ENCODE results near the gene TBC1D4. TPM values are rescaled to one million over a fixed set of nuclear protein-coding genes. Genes with fewer than 3 reads are reported as not detected.

Gene TBC1D4
- polyA plus RNA-seq, 1 donor from 2014 or later, result 3.9 TPM

DNA sequence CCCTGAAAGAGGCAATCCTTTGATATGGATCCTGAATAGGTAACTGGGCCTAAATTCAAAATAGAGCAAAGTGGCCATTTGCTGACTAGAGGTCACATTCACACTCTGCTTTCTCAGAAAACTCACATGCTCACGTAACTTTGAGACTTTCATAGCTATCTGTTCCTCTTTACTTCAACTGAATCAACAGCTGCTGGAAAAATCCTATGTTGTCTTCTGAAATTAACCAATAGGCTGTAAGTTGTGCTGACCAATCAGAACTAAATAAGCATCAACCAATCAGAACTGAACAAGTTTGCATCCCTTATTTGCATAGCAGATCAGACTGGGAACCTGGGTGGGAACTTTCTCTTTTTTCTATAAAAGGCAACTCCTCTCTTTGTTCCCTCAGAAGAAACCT is 24.0 kb upstream of the TBC1D4 start:
- Histone ChIP-seq H3K4me2 (ENCODE audit: low read length) (no peak overlapping the region), H3F3A (ENCODE audit: insufficient read depth, low read length, poor library complexity, severe bottlenecking) (no peaks in the 10 kb centered on the region), H3K9me2 (ENCODE audit: insufficient read depth, low read length) (no peaks in the 10 kb centered on the region), H3K79me2 (replicated peaks; ENCODE audit: insufficient read depth, low read length) (no peaks in the 10 kb centered on the region), H3K9ac (ENCODE audit: low read length) (no peak overlapping the region), H3K4me3 (ENCODE audit: low read length) (no peak overlapping the region), H3K9me3 (ENCODE audit: low read length) (no peaks in the 10 kb centered on the region), H2AFZ (ENCODE audit: low read depth, low read length) (no peak overlapping the region), H3K36me3 (ENCODE audit: insufficient read depth, low read length) (no peaks in the 10 kb centered on the region), H4K20me1 (ENCODE audit: insufficient read depth) (no peaks in the 10 kb centered on the region), H3K27me3 (ENCODE audit: insufficient read depth, low read depth, low read length) (no peaks in the 10 kb centered on the region), H3K27ac (ENCODE audit: low read length) (no peak overlapping the region)
- TF ChIP-seq SMC3 (conservative IDR thresholded peaks at IDR 0.05; ENCODE audit: poor library complexity) (no peak), MXI1 (conservative IDR thresholded peaks at IDR 0.05; ENCODE audit: poor library complexity, severe bottlenecking) (no peak), EZH2 (IDR thresholded peaks at IDR 0.05; ENCODE audit: borderline replicate concordance, insufficient read depth, low read length, poor library complexity, severe bottlenecking) (no peak), RAD21 (conservative IDR thresholded peaks at IDR 0.05) (no peak), TAF1 (IDR thresholded peaks at IDR 0.05; ENCODE audit: low read depth) (no peak), EP300 (conservative IDR thresholded peaks at IDR 0.05; ENCODE audit: poor library complexity, severe bottlenecking) (no peak)
- TF ChIP-seq, protein P1, sequence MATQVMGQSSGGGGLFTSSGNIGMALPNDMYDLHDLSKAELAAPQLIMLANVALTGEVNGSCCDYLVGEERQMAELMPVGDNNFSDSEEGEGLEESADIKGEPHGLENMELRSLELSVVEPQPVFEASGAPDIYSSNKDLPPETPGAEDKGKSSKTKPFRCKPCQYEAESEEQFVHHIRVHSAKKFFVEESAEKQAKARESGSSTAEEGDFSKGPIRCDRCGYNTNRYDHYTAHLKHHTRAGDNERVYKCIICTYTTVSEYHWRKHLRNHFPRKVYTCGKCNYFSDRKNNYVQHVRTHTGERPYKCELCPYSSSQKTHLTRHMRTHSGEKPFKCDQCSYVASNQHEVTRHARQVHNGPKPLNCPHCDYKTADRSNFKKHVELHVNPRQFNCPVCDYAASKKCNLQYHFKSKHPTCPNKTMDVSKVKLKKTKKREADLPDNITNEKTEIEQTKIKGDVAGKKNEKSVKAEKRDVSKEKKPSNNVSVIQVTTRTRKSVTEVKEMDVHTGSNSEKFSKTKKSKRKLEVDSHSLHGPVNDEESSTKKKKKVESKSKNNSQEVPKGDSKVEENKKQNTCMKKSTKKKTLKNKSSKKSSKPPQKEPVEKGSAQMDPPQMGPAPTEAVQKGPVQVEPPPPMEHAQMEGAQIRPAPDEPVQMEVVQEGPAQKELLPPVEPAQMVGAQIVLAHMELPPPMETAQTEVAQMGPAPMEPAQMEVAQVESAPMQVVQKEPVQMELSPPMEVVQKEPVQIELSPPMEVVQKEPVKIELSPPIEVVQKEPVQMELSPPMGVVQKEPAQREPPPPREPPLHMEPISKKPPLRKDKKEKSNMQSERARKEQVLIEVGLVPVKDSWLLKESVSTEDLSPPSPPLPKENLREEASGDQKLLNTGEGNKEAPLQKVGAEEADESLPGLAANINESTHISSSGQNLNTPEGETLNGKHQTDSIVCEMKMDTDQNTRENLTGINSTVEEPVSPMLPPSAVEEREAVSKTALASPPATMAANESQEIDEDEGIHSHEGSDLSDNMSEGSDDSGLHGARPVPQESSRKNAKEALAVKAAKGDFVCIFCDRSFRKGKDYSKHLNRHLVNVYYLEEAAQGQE (IDR thresholded peaks at IDR 0.05; ENCODE audit: borderline replicate concordance), result no peak
- TF ChIP-seq, protein P2, sequence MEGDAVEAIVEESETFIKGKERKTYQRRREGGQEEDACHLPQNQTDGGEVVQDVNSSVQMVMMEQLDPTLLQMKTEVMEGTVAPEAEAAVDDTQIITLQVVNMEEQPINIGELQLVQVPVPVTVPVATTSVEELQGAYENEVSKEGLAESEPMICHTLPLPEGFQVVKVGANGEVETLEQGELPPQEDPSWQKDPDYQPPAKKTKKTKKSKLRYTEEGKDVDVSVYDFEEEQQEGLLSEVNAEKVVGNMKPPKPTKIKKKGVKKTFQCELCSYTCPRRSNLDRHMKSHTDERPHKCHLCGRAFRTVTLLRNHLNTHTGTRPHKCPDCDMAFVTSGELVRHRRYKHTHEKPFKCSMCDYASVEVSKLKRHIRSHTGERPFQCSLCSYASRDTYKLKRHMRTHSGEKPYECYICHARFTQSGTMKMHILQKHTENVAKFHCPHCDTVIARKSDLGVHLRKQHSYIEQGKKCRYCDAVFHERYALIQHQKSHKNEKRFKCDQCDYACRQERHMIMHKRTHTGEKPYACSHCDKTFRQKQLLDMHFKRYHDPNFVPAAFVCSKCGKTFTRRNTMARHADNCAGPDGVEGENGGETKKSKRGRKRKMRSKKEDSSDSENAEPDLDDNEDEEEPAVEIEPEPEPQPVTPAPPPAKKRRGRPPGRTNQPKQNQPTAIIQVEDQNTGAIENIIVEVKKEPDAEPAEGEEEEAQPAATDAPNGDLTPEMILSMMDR (IDR thresholded peaks at IDR 0.05; ENCODE audit: poor library complexity, severe bottlenecking), result no peak

DNA sequence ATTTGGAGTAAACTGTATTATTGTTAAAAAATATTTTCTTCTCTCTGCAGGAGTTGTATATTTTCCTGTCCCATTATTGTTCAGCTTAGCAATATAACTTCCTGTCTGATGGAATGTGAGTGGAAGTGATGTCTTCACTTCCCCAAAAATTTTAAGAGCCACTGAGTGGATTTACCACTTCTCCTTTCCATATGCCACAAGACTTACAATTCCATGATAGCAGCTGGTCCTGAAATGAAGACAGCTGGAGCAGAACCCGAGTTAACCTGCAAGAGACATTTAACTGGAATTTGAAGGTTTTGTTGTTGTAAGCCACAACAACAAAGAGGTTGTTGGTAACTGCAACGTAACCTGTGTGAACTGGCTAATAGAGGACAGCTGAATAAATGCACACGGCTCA is 23.4 kb upstream of the TBC1D4 start:
- Histone ChIP-seq H3K79me2 (replicated peaks; ENCODE audit: insufficient read depth, low read length) (no peaks in the 10 kb centered on the region), H3K27ac (ENCODE audit: low read length) (no peak overlapping the region), H3K9ac (ENCODE audit: low read length) (no peak overlapping the region), H3K27me3 (ENCODE audit: insufficient read depth, low read depth, low read length) (no peaks in the 10 kb centered on the region), H4K20me1 (ENCODE audit: insufficient read depth) (no peaks in the 10 kb centered on the region), H3F3A (ENCODE audit: insufficient read depth, low read length, poor library complexity, severe bottlenecking) (no peaks in the 10 kb centered on the region), H3K9me3 (ENCODE audit: low read length) (no peaks in the 10 kb centered on the region), H3K4me3 (ENCODE audit: low read length) (no peak overlapping the region), H3K9me2 (ENCODE audit: insufficient read depth, low read length) (no peaks in the 10 kb centered on the region), H3K4me2 (ENCODE audit: low read length) (no peak overlapping the region), H3K36me3 (ENCODE audit: insufficient read depth, low read length) (no peaks in the 10 kb centered on the region), H2AFZ (ENCODE audit: low read depth, low read length) (no peak overlapping the region)
- TF ChIP-seq, protein P1 (IDR thresholded peaks at IDR 0.05; ENCODE audit: borderline replicate concordance), result no peak
- TF ChIP-seq SMC3 (conservative IDR thresholded peaks at IDR 0.05; ENCODE audit: poor library complexity) (no peak), MXI1 (conservative IDR thresholded peaks at IDR 0.05; ENCODE audit: poor library complexity, severe bottlenecking) (no peak), RAD21 (conservative IDR thresholded peaks at IDR 0.05) (no peak), EZH2 (IDR thresholded peaks at IDR 0.05; ENCODE audit: borderline replicate concordance, insufficient read depth, low read length, poor library complexity, severe bottlenecking) (no peak), TAF1 (IDR thresholded peaks at IDR 0.05; ENCODE audit: low read depth) (no peak), EP300 (conservative IDR thresholded peaks at IDR 0.05; ENCODE audit: poor library complexity, severe bottlenecking) (no peak), POLR2AphosphoS5 (IDR thresholded peaks at IDR 0.05) (no peak)
- TF ChIP-seq, protein P2 (IDR thresholded peaks at IDR 0.05; ENCODE audit: poor library complexity, severe bottlenecking), result no peak
